Measurements from ENCODE around the gene SCD. TPM values are rescaled to one million over a fixed set of nuclear protein-coding genes. Genes with fewer than 3 reads are reported as not detected.

SCD gene
- total RNA-seq, 1 experiment from 2014 or later, result 267 TPM

- DNase-seq (ENCODE audit: low spot score), result no peak
Measured at GRCh38 chr10:100401631-100402328, 54.7 kb downstream of the SCD start.

GRCh38 chr10:100403734-100404133 is 56.7 kb downstream of the SCD start:
- DNase-seq (ENCODE audit: low spot score), result no peak

GRCh38 chr10:100413173-100413572 is 66.1 kb downstream of the SCD start:
- no peak for DNase-seq (ENCODE audit: low spot score)

Small RNAs within 50 kb of the gene (small RNA-seq; reads per million reads assigned to genes)
- not detected for gene RF00019

Other genes starting within 250 kb of the SCD start
- gene ERLIN1, start 161.2 kb upstream of the SCD start, total RNA-seq (2014; rRNA removed; shearing (Covaris generic)), result 12.5 and 13.0 TPM in 2 replicates
- gene CHUK, start 117.6 kb upstream of the SCD start, total RNA-seq (2014; rRNA removed; shearing (Covaris generic)), result 14.7 and 15.2 TPM in 2 replicates
- gene CWF19L1, start 79.6 kb upstream of the SCD start, total RNA-seq (2014; rRNA removed; shearing (Covaris generic)), result 18.1 and 19.5 TPM in 2 replicates
- 24.5 and 37.6 TPM in 2 replicates for gene BLOC1S2, start 60.6 kb upstream of the SCD start, total RNA-seq (2014; rRNA removed; shearing (Covaris generic))
- gene PKD2L1, start 17.0 kb upstream of the SCD start, total RNA-seq (2014; rRNA removed; shearing (Covaris generic)), result 0.21 TPM in 1 of 2 replicates, not detected in the other
- 0.03 and 0.23 TPM in 2 replicates for gene WNT8B, start 115.8 kb downstream of the SCD start, total RNA-seq (2014; rRNA removed; shearing (Covaris generic))
- 1.2 and 2.0 TPM in 2 replicates for gene SEC31B, start 172.6 kb downstream of the SCD start, total RNA-seq (2014; rRNA removed; shearing (Covaris generic))
- 289 and 300 TPM in 2 replicates for gene NDUFB8, start 182.6 kb downstream of the SCD start, total RNA-seq (2014; rRNA removed; shearing (Covaris generic))
- 5.2 and 7.4 TPM in 2 replicates for gene HIF1AN, start 188.7 kb downstream of the SCD start, total RNA-seq (2014; rRNA removed; shearing (Covaris generic))

All from HT-29 (cell line).